ENCODE results near the gene WDR89.
"Not testable (repeated sequence)": the region's sequence is repeated elsewhere in the genome, so short reads cannot be mapped to it uniquely, and the experiment has no call there.

WDR89 gene

DNA sequence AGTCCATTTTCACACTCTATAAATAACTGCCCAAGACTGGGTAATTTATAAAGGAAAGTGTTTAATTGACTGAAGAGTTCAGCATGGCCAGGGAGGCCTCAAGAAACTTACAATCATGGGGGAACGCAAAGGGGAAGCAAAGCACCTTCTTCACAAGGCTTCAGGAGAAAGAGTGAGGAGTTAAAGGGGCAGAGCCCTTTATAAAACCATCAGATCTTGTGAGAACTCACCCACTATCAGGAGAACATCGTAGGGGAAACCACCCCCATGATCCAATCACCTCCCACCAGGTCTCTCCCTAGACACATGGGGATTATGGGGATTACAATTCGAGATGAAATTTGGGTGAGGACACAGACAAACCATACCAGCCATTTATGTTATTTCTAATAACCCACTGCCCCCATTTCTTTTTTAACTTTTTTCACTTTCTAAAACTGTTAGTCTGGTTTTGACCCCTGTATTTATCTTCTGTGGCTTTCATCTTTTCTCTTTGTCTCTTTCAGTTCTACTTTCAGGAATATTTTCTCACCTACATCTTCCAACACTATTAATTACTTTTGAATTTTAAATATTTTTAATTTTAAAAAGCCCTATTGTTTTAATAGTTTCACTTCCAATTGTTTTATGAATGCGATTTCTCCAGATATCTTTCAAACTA, 44.5 kb downstream of the WDR89 start:
- no peak for ATAC-seq
- no peak for TF ChIP-seq GLIS3 (CRISPR knock-in tag; IDR thresholded peaks at IDR 0.05)
- TF ChIP-seq ZC3H10 (CRISPR knock-in tag; IDR thresholded peaks at IDR 0.05), result no peak
- TF ChIP-seq, protein P1, sequence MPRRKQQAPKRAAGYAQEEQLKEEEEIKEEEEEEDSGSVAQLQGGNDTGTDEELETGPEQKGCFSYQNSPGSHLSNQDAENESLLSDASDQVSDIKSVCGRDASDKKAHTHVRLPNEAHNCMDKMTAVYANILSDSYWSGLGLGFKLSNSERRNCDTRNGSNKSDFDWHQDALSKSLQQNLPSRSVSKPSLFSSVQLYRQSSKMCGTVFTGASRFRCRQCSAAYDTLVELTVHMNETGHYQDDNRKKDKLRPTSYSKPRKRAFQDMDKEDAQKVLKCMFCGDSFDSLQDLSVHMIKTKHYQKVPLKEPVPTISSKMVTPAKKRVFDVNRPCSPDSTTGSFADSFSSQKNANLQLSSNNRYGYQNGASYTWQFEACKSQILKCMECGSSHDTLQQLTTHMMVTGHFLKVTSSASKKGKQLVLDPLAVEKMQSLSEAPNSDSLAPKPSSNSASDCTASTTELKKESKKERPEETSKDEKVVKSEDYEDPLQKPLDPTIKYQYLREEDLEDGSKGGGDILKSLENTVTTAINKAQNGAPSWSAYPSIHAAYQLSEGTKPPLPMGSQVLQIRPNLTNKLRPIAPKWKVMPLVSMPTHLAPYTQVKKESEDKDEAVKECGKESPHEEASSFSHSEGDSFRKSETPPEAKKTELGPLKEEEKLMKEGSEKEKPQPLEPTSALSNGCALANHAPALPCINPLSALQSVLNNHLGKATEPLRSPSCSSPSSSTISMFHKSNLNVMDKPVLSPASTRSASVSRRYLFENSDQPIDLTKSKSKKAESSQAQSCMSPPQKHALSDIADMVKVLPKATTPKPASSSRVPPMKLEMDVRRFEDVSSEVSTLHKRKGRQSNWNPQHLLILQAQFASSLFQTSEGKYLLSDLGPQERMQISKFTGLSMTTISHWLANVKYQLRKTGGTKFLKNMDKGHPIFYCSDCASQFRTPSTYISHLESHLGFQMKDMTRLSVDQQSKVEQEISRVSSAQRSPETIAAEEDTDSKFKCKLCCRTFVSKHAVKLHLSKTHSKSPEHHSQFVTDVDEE (CRISPR knock-in tag; IDR thresholded peaks at IDR 0.05), result no peak
- no peak for TF ChIP-seq PPARA (CRISPR knock-in tag; IDR thresholded peaks at IDR 0.05; ENCODE audit: borderline replicate concordance)
- no peak for TF ChIP-seq ESRRG (CRISPR knock-in tag; IDR thresholded peaks at IDR 0.05)
- TF ChIP-seq ZNF565 (CRISPR knock-in tag; conservative IDR thresholded peaks at IDR 0.05; ENCODE audit: low read depth), result no peak
- TF ChIP-seq ZFP3 (CRISPR knock-in tag; IDR thresholded peaks at IDR 0.05), result no peak

DNA sequence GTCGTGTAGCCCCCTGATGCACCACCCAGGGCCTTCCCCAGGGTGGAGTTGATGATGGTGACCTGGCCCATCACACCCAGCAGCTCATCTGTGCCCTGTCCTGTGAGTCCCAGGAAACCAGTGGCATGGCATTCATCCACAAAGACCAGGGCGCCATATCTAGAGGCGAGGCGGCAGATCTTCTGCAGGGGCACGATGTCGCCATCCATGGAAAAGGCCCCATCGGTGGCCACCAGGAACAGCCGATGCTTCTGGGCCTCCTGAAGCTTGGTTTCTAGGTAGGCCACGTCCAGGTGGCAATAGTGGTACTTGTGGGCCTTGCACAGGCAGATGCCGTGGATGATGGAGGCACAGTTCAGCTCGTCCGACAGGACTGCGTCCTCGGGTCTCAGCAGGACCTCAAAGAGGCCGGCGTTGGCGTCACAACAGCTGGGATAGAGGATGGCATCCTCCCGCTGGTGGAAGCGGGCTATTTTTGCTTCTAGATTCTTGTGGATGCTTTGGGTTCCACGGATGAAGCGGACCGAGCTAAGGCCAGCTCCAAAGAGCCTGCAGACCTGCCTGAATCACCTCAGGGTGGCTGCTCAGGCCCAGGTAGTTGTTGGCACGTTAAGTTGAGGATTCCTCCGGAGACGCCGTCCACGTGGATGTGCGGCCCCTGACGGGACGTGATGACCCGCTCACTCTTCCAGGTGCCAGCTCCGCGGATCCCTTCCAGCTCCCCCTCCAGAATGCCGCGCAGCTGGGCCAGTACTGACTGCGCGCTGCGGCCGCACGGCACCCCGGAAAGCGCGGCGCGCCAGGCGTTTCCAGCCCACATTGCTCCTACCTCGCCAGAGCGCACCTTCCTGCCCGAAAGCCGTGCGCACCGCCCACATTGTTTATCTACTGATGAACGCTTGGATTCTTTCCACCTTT, 47.0 kb downstream of the WDR89 start:
- no peak for ATAC-seq
- no peak for TF ChIP-seq GLIS3 (CRISPR knock-in tag; IDR thresholded peaks at IDR 0.05)
- no peak for TF ChIP-seq TOX (CRISPR knock-in tag; IDR thresholded peaks at IDR 0.05; ENCODE audit: borderline replicate concordance)

DNA sequence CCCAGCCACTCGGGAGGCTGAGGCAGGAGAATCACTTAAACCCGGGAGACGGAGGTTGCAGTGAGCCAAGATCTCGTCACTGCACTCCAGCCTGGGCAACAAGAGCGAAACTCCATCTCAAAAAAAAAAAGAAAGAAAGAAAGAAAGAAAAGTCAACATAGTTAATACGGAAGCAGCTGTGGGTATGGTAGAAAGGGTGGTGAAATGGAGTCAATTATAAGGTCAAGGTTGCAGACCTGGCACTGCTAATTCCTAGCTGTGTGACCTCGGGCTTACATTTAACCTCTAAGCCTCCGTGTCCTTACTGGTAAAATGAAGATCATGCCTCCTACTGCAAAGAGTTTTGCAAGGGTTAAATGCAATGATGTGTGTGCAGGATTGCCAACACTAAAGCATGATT, 58.6 kb downstream of the WDR89 start:
- not testable (repeated sequence) for ATAC-seq

DNA sequence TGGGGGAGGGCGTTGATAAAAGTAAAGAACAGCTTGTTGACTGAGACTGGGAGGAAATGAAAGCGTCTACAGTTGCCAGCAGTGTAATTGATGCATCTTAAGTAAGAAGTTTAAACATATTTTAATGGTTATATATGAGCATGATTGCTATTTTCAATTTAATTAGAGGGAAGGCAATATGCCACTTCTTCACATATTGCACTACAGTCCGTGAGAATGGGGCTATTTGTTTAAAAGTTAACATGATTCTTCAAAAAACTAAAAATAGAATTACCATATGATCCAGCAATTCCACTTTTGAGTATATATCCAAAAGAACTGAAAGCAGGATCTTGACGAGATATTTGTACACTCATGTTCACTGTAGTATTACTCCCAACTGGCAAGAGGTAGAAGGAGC, 60.2 kb downstream of the WDR89 start:
- ATAC-seq, result no peak
- TF ChIP-seq ESRRG (CRISPR knock-in tag; IDR thresholded peaks at IDR 0.05) (no peak), TOX (CRISPR knock-in tag; IDR thresholded peaks at IDR 0.05; ENCODE audit: borderline replicate concordance) (no peak), SNAI2 (CRISPR knock-in tag; IDR thresholded peaks at IDR 0.05) (no peak), ZC3H10 (CRISPR knock-in tag; IDR thresholded peaks at IDR 0.05) (no peak), RARB (CRISPR knock-in tag; IDR thresholded peaks at IDR 0.05) (no peak), ZNF8 (CRISPR knock-in tag; IDR thresholded peaks at IDR 0.05) (no peak), ARNTL (CRISPR knock-in tag; IDR thresholded peaks at IDR 0.05; ENCODE audit: borderline replicate concordance, low read depth) (no peak), PPARA (CRISPR knock-in tag; IDR thresholded peaks at IDR 0.05; ENCODE audit: borderline replicate concordance) (no peak)
- TF ChIP-seq, protein P2, sequence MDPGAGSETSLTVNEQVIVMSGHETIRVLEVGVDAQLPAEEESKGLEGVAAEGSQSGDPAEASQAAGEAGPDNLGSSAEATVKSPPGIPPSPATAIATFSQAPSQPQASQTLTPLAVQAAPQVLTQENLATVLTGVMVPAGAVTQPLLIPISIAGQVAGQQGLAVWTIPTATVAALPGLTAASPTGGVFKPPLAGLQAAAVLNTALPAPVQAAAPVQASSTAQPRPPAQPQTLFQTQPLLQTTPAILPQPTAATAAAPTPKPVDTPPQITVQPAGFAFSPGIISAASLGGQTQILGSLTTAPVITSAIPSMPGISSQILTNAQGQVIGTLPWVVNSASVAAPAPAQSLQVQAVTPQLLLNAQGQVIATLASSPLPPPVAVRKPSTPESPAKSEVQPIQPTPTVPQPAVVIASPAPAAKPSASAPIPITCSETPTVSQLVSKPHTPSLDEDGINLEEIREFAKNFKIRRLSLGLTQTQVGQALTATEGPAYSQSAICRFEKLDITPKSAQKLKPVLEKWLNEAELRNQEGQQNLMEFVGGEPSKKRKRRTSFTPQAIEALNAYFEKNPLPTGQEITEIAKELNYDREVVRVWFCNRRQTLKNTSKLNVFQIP (CRISPR knock-in tag; IDR thresholded peaks at IDR 0.05; ENCODE audit: borderline replicate concordance, low read depth), result no peak
- TF ChIP-seq, protein P1 (CRISPR knock-in tag; IDR thresholded peaks at IDR 0.05), result no peak
- TF ChIP-seq, protein P3, sequence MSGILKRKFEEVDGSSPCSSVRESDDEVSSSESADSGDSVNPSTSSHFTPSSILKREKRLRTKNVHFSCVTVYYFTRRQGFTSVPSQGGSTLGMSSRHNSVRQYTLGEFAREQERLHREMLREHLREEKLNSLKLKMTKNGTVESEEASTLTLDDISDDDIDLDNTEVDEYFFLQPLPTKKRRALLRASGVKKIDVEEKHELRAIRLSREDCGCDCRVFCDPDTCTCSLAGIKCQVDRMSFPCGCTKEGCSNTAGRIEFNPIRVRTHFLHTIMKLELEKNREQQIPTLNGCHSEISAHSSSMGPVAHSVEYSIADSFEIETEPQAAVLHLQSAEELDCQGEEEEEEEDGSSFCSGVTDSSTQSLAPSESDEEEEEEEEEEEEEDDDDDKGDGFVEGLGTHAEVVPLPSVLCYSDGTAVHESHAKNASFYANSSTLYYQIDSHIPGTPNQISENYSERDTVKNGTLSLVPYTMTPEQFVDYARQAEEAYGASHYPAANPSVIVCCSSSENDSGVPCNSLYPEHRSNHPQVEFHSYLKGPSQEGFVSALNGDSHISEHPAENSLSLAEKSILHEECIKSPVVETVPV (CRISPR knock-in tag; IDR thresholded peaks at IDR 0.05), result no peak

DNA sequence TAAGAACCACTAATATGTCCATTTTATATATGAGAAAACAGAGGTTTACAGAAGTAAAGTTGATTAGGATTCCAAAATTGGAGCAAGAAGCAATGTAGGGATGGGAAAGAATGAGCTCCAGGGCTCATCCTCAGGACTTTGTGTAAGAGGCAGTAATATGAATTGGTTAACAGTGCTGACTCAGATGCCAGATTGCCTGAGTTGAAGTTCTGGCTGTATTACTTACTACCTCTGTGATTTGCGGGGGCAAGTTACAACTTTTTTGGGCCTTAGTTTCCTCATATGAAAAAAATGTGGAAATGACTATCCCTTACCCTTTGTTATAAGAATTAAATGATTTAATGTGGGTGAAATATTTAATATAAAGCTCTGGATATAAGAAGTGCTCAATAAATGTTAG, 63.4 kb downstream of the WDR89 start:
- no peak for ATAC-seq
- no peak for TF ChIP-seq ESRRG (CRISPR knock-in tag; IDR thresholded peaks at IDR 0.05)
- no peak for TF ChIP-seq CSDC2 (CRISPR knock-in tag; IDR thresholded peaks at IDR 0.05)
- TF ChIP-seq, protein P4, sequence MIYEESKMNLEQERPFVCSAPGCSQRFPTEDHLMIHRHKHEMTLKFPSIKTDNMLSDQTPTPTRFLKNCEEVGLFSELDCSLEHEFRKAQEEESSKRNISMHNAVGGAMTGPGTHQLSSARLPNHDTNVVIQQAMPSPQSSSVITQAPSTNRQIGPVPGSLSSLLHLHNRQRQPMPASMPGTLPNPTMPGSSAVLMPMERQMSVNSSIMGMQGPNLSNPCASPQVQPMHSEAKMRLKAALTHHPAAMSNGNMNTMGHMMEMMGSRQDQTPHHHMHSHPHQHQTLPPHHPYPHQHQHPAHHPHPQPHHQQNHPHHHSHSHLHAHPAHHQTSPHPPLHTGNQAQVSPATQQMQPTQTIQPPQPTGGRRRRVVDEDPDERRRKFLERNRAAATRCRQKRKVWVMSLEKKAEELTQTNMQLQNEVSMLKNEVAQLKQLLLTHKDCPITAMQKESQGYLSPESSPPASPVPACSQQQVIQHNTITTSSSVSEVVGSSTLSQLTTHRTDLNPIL (CRISPR knock-in tag; IDR thresholded peaks at IDR 0.05; ENCODE audit: low read depth), result no peak
- no peak for TF ChIP-seq TOX (CRISPR knock-in tag; IDR thresholded peaks at IDR 0.05; ENCODE audit: borderline replicate concordance)
- TF ChIP-seq, protein P3 (CRISPR knock-in tag; IDR thresholded peaks at IDR 0.05), result no peak
- no peak for TF ChIP-seq BACH2 (CRISPR knock-in tag; IDR thresholded peaks at IDR 0.05; ENCODE audit: borderline replicate concordance)
- TF ChIP-seq ZFP30 (CRISPR knock-in tag; IDR thresholded peaks at IDR 0.05), result no peak
- TF ChIP-seq ARNTL (CRISPR knock-in tag; IDR thresholded peaks at IDR 0.05; ENCODE audit: borderline replicate concordance, low read depth), result no peak
- TF ChIP-seq ZNF565 (CRISPR knock-in tag; conservative IDR thresholded peaks at IDR 0.05; ENCODE audit: low read depth), result no peak
- no peak for TF ChIP-seq SNAI2 (CRISPR knock-in tag; IDR thresholded peaks at IDR 0.05)
- no peak for TF ChIP-seq ZNF8 (CRISPR knock-in tag; IDR thresholded peaks at IDR 0.05)
- TF ChIP-seq OSR1 (CRISPR knock-in tag; IDR thresholded peaks at IDR 0.05), result no peak
